H1 (cell line): ENCODE data around the gene CPNE8. TPM values are rescaled to one million over a fixed set of nuclear protein-coding genes. Genes with fewer than 3 reads are reported as not detected.

Experiments
- CTCF ChIA-PET: fragments of 300-600 bp; sonication (Branson Sonifier 250); formaldehyde crosslinking; loops from one replicate; lab custom pipeline; 2021; ENCODE audit not compliant: partially characterized antibody; lab: Charles Lee
- POLR2A ChIA-PET: fragments of 300-600 bp; sonication (Branson Sonifier 250); formaldehyde crosslinking; loops from one replicate; lab custom pipeline; 2021; ENCODE audit warnings: inconsistent platforms; ENCODE audit not compliant: partially characterized antibody; lab: Charles Lee
- DNase-seq, 2 experiments: peaks; one replicate each; pipeline versions ENCODE4 v3.0.0 to v3.0.0-alpha.2; 2010 to 2022; ENCODE audit warnings: low spot score in 2 of 2, low read depth in 1 of 2, mixed read lengths in 1 of 2
- FAIRE-seq: peaks from 2 replicates; lab custom pipeline; 2011; peaks lifted over from hg19 to GRCh38; lab: Jason Lieb, UNC
- H2AFZ ChIP-seq: 2 replicates; pipeline ENCODE4 v1.8.1; 2012; ENCODE audit warnings: low read length, inconsistent platforms
- H2AK5ac ChIP-seq: 2 replicates; pipeline ENCODE4 v1.6.1; 2013; ENCODE audit warnings: low read depth, low read length
- H2BK120ac ChIP-seq: replicated peaks from 2 replicates; pipeline ENCODE3; 2013; ENCODE audit warnings: low read depth, low read length, inconsistent platforms
- H2BK12ac ChIP-seq: 2 replicates; pipeline ENCODE4 v1.6.1; 2013; ENCODE audit warnings: low read depth, low read length
- H2BK15ac ChIP-seq: 2 replicates; pipeline ENCODE4 v1.6.1; 2013; ENCODE audit warnings: low read length
- H2BK20ac ChIP-seq: 2 replicates; pipeline ENCODE4 v1.6.1; 2013; ENCODE audit warnings: low read length
- H2BK5ac ChIP-seq: 2 replicates; pipeline ENCODE4 v1.6.1; 2013; ENCODE audit warnings: low read depth, low read length
- H3K14ac ChIP-seq: 2 replicates; pipeline ENCODE4 v1.6.1; 2013; ENCODE audit warnings: inconsistent platforms; ENCODE audit not compliant: insufficient read length
- H3K18ac ChIP-seq: 2 replicates; pipeline ENCODE4 v1.6.1; 2013; ENCODE audit warnings: low read length; ENCODE audit errors: extremely low read depth
- H3K23ac ChIP-seq: 2 replicates; pipeline ENCODE4 v1.6.1; 2013; ENCODE audit warnings: inconsistent platforms; ENCODE audit not compliant: insufficient read length
- H3K23me2 ChIP-seq: 2 replicates; pipeline ENCODE4 v1.6.1; 2013; ENCODE audit warnings: low read depth, low read length
- H3K27ac ChIP-seq: 2 replicates; pipeline ENCODE4 v1.6.1; 2011; ENCODE audit warnings: low read depth, low read length, inconsistent platforms
- H3K27me3 ChIP-seq, 4 experiments: replicated peaks in 1 of 4; 1 replicate in 1 of 4; 2 replicates in 3 of 4; pipeline versions ENCODE4 v1.6.1 to v1.8.1; 2011 to 2013; ENCODE audit warnings: low read length in 3 of 4, mild to moderate bottlenecking in 3 of 4, inconsistent platforms in 2 of 4, mixed read lengths in 2 of 4, moderate library complexity in 1 of 4; ENCODE audit not compliant: control insufficient read depth in 3 of 4, insufficient read depth in 3 of 4; ENCODE audit errors: extremely low read depth in 1 of 4
- H3K36me3 ChIP-seq, 4 experiments: 2 replicates each; pipeline versions ENCODE4 v1.6.1 to v1.8.1; 2011 to 2013; ENCODE audit warnings: mild to moderate bottlenecking in 4 of 4, low read length in 3 of 4, moderate library complexity in 2 of 4, control low read depth in 1 of 4, inconsistent platforms in 1 of 4; ENCODE audit not compliant: insufficient read depth in 4 of 4, control insufficient read depth in 2 of 4
- H3K4ac ChIP-seq: replicated peaks from 2 replicates; pipeline ENCODE3; 2013; ENCODE audit warnings: low read length, low read depth, mixed read lengths, inconsistent platforms; ENCODE audit not compliant: insufficient read length
- H3K4me1 ChIP-seq, 4 experiments: replicated peaks in 1 of 4; 1 replicate in 1 of 4; 2 replicates in 3 of 4; pipeline versions ENCODE4 v1.6.1 to v1.8.1; 2011 to 2013; ENCODE audit warnings: low read length in 3 of 4, inconsistent platforms in 2 of 4, mixed read lengths in 1 of 4; ENCODE audit not compliant: insufficient read depth in 4 of 4, control insufficient read depth in 3 of 4
- H3K4me2 ChIP-seq, 2 experiments: 2 replicates each; pipeline versions ENCODE4 v1.6.1 to v1.8.1; 2011 to 2013; ENCODE audit warnings: low read depth in 2 of 2, low read length in 2 of 2, control low read depth in 1 of 2, inconsistent platforms in 1 of 2, mild to moderate bottlenecking in 1 of 2; ENCODE audit not compliant: insufficient read depth in 1 of 2
- H3K4me3 ChIP-seq, 4 experiments: fragments of 200-600, 300-600 bp in 1 of 4; sonication (generic), shearing (Covaris generic), sonication (Bioruptor Twin) in 1 of 4; 2 replicates each; pipeline versions ENCODE4 v1.5.1 to v1.8.1; 2011 to 2016; ENCODE audit warnings: low read length in 4 of 4, low read depth in 3 of 4, control low read depth in 2 of 4, inconsistent platforms in 2 of 4, mild to moderate bottlenecking in 2 of 4, mixed read lengths in 1 of 4, moderate library complexity in 1 of 4; ENCODE audit not compliant: insufficient read depth in 2 of 4; ENCODE audit errors: extremely low read depth in 1 of 4
- H3K56ac ChIP-seq: replicated peaks from 2 replicates; pipeline ENCODE3; 2013; ENCODE audit warnings: low read depth, mild to moderate bottlenecking, mixed read lengths, low read length, inconsistent platforms; ENCODE audit not compliant: insufficient read length
- H3K79me1 ChIP-seq: 2 replicates; pipeline ENCODE4 v1.6.1; 2013; ENCODE audit warnings: low read depth, low read length, control low read depth
- H3K79me2 ChIP-seq, 2 experiments: 2 replicates each; pipeline versions ENCODE4 v1.6.1 to v1.8.1; 2012 to 2013; ENCODE audit warnings: low read length in 2 of 2, mild to moderate bottlenecking in 2 of 2, inconsistent platforms in 1 of 2; ENCODE audit not compliant: insufficient read depth in 2 of 2, control insufficient read depth in 1 of 2
- H3K9ac ChIP-seq, 4 experiments: replicated peaks in 1 of 4; 1 replicate in 1 of 4; 2 replicates in 3 of 4; pipeline versions ENCODE4 v1.6.1 to v1.8.1; 2011 to 2013; ENCODE audit warnings: low read depth in 3 of 4, low read length in 3 of 4, control low read depth in 2 of 4, mild to moderate bottlenecking in 2 of 4, moderate library complexity in 2 of 4, inconsistent platforms in 1 of 4; ENCODE audit errors: extremely low read depth in 1 of 4
- H3K9me3 ChIP-seq, 2 experiments: 2 replicates each; pipeline versions ENCODE4 v1.6.1 to v1.8.1; 2012 to 2013; ENCODE audit warnings: mild to moderate bottlenecking in 2 of 2, moderate library complexity in 2 of 2, control low read depth in 1 of 2, inconsistent platforms in 1 of 2, low read depth in 1 of 2, low read length in 1 of 2, mixed read lengths in 1 of 2; ENCODE audit not compliant: insufficient read depth in 2 of 2
- H4K20me1 ChIP-seq, 2 experiments: replicated peaks in 1 of 2; 2 replicates each; pipeline versions ENCODE3 to v1.8.1; 2011 to 2013; ENCODE audit warnings: inconsistent platforms in 2 of 2, low read length in 2 of 2, mild to moderate bottlenecking in 1 of 2; ENCODE audit not compliant: insufficient read depth in 2 of 2, control insufficient read depth in 1 of 2
- H4K5ac ChIP-seq: 2 replicates; pipeline ENCODE4 v1.6.1; 2013; ENCODE audit warnings: low read length, low read depth, mixed read lengths, inconsistent platforms; ENCODE audit not compliant: insufficient read length
- H4K8ac ChIP-seq: 2 replicates; pipeline ENCODE4 v1.8.0; 2013; ENCODE audit warnings: mild to moderate bottlenecking, moderate library complexity, low read length, inconsistent platforms; ENCODE audit not compliant: insufficient read depth; ENCODE audit errors: extremely low read depth
- H4K91ac ChIP-seq: replicated peaks from 2 replicates; pipeline ENCODE3; 2013; ENCODE audit warnings: low read length, mixed read lengths, inconsistent platforms; ENCODE audit not compliant: insufficient read length
- EP300 ChIP-seq, 2 experiments: IDR thresholded peaks; 1 replicate in 1 of 2; 2 replicates in 1 of 2; pipeline ENCODE4 v1.6.1; 2011 to 2012; ENCODE audit warnings: low read depth in 2 of 2, low read length in 2 of 2, mild to moderate bottlenecking in 2 of 2, borderline replicate concordance in 1 of 2, inconsistent platforms in 1 of 2, moderate library complexity in 1 of 2
- WGBS, 2 experiments: shearing (Covaris generic) in 1 of 2; methylation state at CpG; one replicate each; pipeline versions ENCODE4 v1.1.6 to v1.1.7; 2013 to 2015; ENCODE audit warnings: low lambda C conversion rate in 2 of 2, mixed read lengths in 2 of 2, inconsistent platforms in 1 of 2, low coverage in 1 of 2, missing lambda C conversion rate in 1 of 2; ENCODE audit not compliant: insufficient replicate concordance in 2 of 2, insufficient coverage in 1 of 2, insufficient read length in 1 of 2; ENCODE audit errors: extremely low coverage in 1 of 2, missing lambda C conversion rate in 1 of 2; 5-methylcytosine and 5-hydroxymethylcytosine counted together
- polyA plus RNA-seq, 7 experiments: library from polyadenylated mRNA; depleted of rRNA in 3 of 7; stranded (reverse) in 5 of 7; unstranded in 2 of 7; fragments of >200 nt in 5 of 7; fragments of 200-250 nt in 2 of 7; gene quantifications; 1 replicate in 5 of 7; 2 replicates in 1 of 7; 4 replicates in 1 of 7; pipeline versions ENCODE4 v1.2.1 to v1.2.3, GENCODE V29; 2011 to 2013; ENCODE audit warnings: missing spikeins in 2 of 7, mixed read lengths in 2 of 7
- total RNA-seq: library from RNA; stranded (reverse); fragmentation: NEBNext Ultra II Directional; extraction: Animal tissue kit (Norgen Biotek cat#: 25700); gene quantifications from 2 replicates; pipeline ENCODE4 v1.2.1, GENCODE V29; 2021

Gene CPNE8
- total and polyA plus RNA-seq, 2 of the 8 experiments (the other 6 are each of a cell fraction or from before 2014, with no cell fraction given): 2.5 to 6.8 TPM

DNA sequence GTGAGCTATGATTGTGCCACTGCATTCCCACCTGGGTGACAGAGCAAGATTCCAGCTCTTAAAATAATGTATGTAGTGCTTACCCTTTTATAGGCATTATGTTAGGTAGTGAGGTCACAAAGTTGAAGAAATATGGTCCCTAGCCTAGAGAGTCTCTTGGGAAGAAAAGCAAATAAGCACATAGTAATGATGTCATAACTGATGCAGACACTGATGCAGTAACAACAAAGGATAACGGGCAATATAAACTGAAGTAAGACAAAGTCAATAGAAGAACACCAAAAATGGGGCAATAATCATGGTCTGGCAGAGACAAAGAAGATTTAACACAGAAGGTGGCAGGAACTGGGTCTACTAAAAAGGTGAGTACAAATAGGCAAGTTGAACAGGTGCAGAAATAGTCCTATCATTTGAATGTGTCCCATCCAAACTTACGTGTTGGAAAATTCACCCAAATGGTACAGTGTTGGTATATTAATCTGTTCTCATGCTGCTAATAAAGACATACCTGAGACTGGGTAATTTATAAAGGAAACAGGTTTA lies 93.5 kb downstream of the CPNE8 start:
- H3K36me3 ChIP-seq: no peaks in the 10 kb centered on the region
- no peak overlapping the region for H4K91ac ChIP-seq
- FAIRE-seq (no peak), DNase-seq (no peak)
- H3K23me2 ChIP-seq: no peaks in the 10 kb centered on the region
- no peak overlapping the region for H2BK15ac ChIP-seq
- no peak overlapping the region for H2BK20ac ChIP-seq
- ChIA-PET CTCF (no interaction called here), POLR2A (no interaction called here)
- no peaks in the 10 kb centered on the region for H3K9me3 ChIP-seq
- H3K4ac ChIP-seq: no peak overlapping the region
- H3K18ac ChIP-seq: no peak overlapping the region
- no peak overlapping the region for H2BK120ac ChIP-seq
- no peak overlapping the region for H3K27ac ChIP-seq
- H2BK5ac ChIP-seq: no peak overlapping the region
- no peaks in the 10 kb centered on the region for H3K4me1 ChIP-seq
- H3K9ac ChIP-seq: no peak overlapping the region
- no peaks in the 10 kb centered on the region for H3K79me1 ChIP-seq
- H3K14ac ChIP-seq: no peak overlapping the region
- no peak overlapping the region for H3K56ac ChIP-seq
- 94% methylated on average over 2 of the region's 2 CpGs; no CpG with 5 or more reads in 1 of the 2 experiments for WGBS, 2 experiments
- H3K4me3 ChIP-seq: no peak overlapping the region
- H2AK5ac ChIP-seq: no peak overlapping the region
- H2AFZ ChIP-seq: no peak overlapping the region
- H4K20me1 ChIP-seq: peaks cover 0 to 2% of the 10 kb centered on the region in 2 experiments
- no peak overlapping the region for H2BK12ac ChIP-seq
- H3K27me3 ChIP-seq: no peaks in the 10 kb centered on the region
- no peak overlapping the region for H3K23ac ChIP-seq
- H3K4me2 ChIP-seq: no peak overlapping the region
- no peak overlapping the region for H4K5ac ChIP-seq
- H4K8ac ChIP-seq: no peak overlapping the region
- no peaks in the 10 kb centered on the region for H3K79me2 ChIP-seq
- TF ChIP-seq EP300 (IDR thresholded peaks at IDR 0.05; ENCODE audit: borderline replicate concordance in 1 of 2, low read depth in 2 of 2, low read length in 2 of 2): no peak
